ENCODE results near the gene MTX2. TPM values are rescaled to one million over a fixed set of nuclear protein-coding genes. Genes with fewer than 3 reads are reported as not detected.

Gene MTX2
- total RNA-seq, 1 donor from 2014 or later = 39.3 TPM

DNA sequence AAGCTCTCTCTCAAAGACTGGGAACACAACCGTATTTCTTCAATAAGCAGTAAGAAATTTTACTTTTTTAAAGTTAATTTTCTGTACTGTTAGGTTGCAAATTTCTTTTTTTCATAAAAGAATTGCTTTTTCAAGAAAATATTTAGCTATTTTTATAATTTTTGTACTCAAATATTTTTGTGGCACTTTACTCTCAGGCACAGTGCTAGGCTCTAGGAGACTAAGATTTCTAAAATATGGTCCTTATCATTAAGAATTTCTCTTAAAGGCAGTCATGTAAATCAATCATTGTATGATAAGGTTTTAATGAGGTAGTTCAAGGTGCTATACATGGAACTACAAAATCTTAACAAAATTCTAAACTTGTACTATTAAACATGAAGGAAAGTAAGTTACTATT lies 61.4 kb downstream of the MTX2 start:
- H3K9me3 ChIP-seq = no peaks in the 10 kb centered on the region
- H3K4me1 ChIP-seq = no peaks in the 10 kb centered on the region
- intact Hi-C loops (cut with DNase I) = no loop called here
- DNase-seq (ENCODE audit: extremely low spot score in 2 of 2) = no peak
- H3K4me3 ChIP-seq = no peak overlapping the region
- H3K36me3 ChIP-seq = peaks cover 0 to 13% of the 10 kb centered on the region in 2 donors
- no peak overlapping the region for H3K27ac ChIP-seq
- TF ChIP-seq, protein P1, sequence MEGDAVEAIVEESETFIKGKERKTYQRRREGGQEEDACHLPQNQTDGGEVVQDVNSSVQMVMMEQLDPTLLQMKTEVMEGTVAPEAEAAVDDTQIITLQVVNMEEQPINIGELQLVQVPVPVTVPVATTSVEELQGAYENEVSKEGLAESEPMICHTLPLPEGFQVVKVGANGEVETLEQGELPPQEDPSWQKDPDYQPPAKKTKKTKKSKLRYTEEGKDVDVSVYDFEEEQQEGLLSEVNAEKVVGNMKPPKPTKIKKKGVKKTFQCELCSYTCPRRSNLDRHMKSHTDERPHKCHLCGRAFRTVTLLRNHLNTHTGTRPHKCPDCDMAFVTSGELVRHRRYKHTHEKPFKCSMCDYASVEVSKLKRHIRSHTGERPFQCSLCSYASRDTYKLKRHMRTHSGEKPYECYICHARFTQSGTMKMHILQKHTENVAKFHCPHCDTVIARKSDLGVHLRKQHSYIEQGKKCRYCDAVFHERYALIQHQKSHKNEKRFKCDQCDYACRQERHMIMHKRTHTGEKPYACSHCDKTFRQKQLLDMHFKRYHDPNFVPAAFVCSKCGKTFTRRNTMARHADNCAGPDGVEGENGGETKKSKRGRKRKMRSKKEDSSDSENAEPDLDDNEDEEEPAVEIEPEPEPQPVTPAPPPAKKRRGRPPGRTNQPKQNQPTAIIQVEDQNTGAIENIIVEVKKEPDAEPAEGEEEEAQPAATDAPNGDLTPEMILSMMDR (IDR thresholded peaks at IDR 0.05) = no peak
- TF ChIP-seq POLR2A (IDR thresholded peaks at IDR 0.05) (no peak), POLR2AphosphoS5 (IDR thresholded peaks at IDR 0.05; ENCODE audit: insufficient read depth in 1 of 2, low read depth in 1 of 2) (no peak)
- no peaks in the 10 kb centered on the region for H3K27me3 ChIP-seq

DNA sequence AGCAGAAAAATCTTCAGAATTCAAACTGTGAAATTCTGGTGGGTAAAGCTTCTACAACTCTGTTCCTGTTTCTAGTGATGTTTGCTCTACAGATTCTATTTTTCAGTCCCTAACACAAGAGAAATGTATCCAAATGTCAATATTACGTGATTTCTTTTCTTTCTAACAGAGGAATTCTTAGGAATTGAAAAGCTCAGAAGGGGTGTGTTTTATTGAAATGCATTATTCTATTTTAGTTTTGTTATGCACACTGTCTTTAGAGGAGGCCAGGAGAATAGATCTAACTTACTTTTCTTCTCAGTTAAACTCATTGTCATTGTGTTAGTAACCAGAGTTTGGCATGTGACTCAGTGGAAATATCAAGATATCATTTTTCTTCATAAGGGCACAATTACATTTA lies 62.4 kb downstream of the MTX2 start:
- Histone ChIP-seq H3K36me3 (peaks cover 0 to 13% of the 10 kb centered on the region in 2 donors), H3K4me3 (no peak overlapping the region), H3K27me3 (no peaks in the 10 kb centered on the region), H3K9me3 (no peaks in the 10 kb centered on the region), H3K4me1 (no peaks in the 10 kb centered on the region), H3K27ac (no peak overlapping the region)
- no peak for TF ChIP-seq POLR2A (IDR thresholded peaks at IDR 0.05)
- TF ChIP-seq, protein P1 (IDR thresholded peaks at IDR 0.05) = no peak
- TF ChIP-seq POLR2AphosphoS5 (IDR thresholded peaks at IDR 0.05; ENCODE audit: insufficient read depth in 1 of 2, low read depth in 1 of 2) = no peak
- no peak for DNase-seq (ENCODE audit: extremely low spot score in 2 of 2)
- intact Hi-C loops (cut with DNase I) = no loop called here

DNA sequence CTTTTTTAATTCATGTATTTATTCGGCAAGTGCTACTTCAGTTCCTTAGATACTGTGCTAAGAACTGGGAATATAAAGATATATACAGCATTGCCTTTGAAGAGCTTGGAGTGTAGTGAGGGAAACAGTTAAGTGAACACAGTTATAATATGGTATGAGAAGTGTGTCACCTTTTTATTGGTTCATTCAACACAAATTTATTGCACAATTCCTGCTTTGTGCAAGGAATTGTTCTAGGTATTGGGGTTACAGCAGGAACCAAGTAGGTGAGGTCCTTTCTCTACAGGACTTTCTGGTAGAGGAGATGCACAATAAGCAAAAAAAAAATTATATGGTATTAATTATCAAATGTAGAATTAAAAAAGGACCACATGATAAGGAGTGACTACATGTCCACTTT lies 65.5 kb downstream of the MTX2 start:
- no peaks in the 10 kb centered on the region for H3K9me3 ChIP-seq
- intact Hi-C loops (cut with DNase I) = no loop called here
- no peak overlapping the region for H3K4me3 ChIP-seq
- no peak overlapping the region for H3K27ac ChIP-seq
- H3K27me3 ChIP-seq = no peaks in the 10 kb centered on the region
- H3K36me3 ChIP-seq = peaks cover 3 to 21% of the 10 kb centered on the region in 2 donors
- TF ChIP-seq, protein P1 (IDR thresholded peaks at IDR 0.05) = no peak
- no peak for TF ChIP-seq POLR2AphosphoS5 (IDR thresholded peaks at IDR 0.05; ENCODE audit: insufficient read depth in 1 of 2, low read depth in 1 of 2)
- no peak for TF ChIP-seq POLR2A (IDR thresholded peaks at IDR 0.05)
- H3K4me1 ChIP-seq = no peaks in the 10 kb centered on the region
- DNase-seq (ENCODE audit: extremely low spot score in 2 of 2) = no peak

DNA sequence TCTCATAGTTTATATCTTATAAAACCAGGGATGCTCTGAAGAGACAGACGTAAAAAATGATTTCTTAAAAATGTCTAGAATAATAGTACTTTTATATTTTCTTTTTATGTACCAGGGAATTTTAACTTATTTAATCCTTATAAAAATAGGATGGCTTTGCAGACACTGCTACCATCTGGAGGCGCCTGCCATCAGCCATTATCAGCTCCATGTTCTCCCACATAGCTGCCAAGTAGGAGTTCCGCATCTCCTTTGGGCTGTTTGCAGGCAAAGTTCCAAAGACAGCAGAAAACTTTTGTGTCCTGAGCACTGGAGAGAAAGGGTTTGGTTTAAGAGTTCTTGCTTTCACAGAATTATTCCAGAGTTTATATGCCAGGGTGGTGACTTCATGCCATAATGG lies 69.2 kb downstream of the MTX2 start:
- H3K27me3 ChIP-seq = no peaks in the 10 kb centered on the region
- TF ChIP-seq, protein P1 (IDR thresholded peaks at IDR 0.05) = no peak
- no peak for TF ChIP-seq POLR2AphosphoS5 (IDR thresholded peaks at IDR 0.05; ENCODE audit: insufficient read depth in 1 of 2, low read depth in 1 of 2)
- TF ChIP-seq POLR2A (IDR thresholded peaks at IDR 0.05) = no peak
- H3K36me3 ChIP-seq = peaks cover 3 to 14% of the 10 kb centered on the region in 2 donors
- H3K4me1 ChIP-seq = no peaks in the 10 kb centered on the region
- intact Hi-C loops (cut with DNase I) = no loop called here
- no peak for DNase-seq (ENCODE audit: extremely low spot score in 2 of 2)
- no peaks in the 10 kb centered on the region for H3K9me3 ChIP-seq
- no peak overlapping the region for H3K4me3 ChIP-seq
- H3K27ac ChIP-seq = no peak overlapping the region

DNA sequence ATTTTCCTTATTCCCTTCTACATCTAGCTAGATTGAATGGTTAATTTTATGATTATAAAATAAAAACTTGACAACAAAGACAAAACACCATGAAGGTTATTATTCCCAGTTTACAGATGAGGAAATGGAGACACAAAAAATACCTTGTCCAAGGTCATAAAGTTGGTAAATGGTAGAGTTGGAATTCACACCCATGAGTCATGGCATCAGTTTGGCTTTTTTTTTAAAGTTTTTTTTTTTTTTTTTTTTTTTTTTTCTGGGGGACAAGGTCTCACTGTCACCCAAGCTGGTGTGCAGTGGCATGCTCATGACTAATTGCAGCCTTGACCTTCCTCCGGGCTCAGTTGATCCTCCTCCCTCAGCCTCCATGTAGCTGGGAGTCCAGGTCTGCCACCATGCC lies 70.0 kb downstream of the MTX2 start:
- H3K27me3 ChIP-seq = no peaks in the 10 kb centered on the region
- H3K9me3 ChIP-seq = no peaks in the 10 kb centered on the region
- TF ChIP-seq POLR2A (IDR thresholded peaks at IDR 0.05) = no peak
- TF ChIP-seq, protein P1 (IDR thresholded peaks at IDR 0.05) = no peak
- TF ChIP-seq POLR2AphosphoS5 (IDR thresholded peaks at IDR 0.05; ENCODE audit: insufficient read depth in 1 of 2, low read depth in 1 of 2) = no peak
- no peaks in the 10 kb centered on the region for H3K4me1 ChIP-seq
- peaks cover 3 to 14% of the 10 kb centered on the region in 2 donors for H3K36me3 ChIP-seq
- no peak overlapping the region for H3K4me3 ChIP-seq
- DNase-seq (ENCODE audit: extremely low spot score in 2 of 2) = no peak
- no peak overlapping the region for H3K27ac ChIP-seq
- intact Hi-C loops (cut with DNase I) = no loop called here

Data from vagina (tissue), 2 donors.